Measurements from ENCODE around the gene HOXA6.

Gene HOXA6

DNA sequence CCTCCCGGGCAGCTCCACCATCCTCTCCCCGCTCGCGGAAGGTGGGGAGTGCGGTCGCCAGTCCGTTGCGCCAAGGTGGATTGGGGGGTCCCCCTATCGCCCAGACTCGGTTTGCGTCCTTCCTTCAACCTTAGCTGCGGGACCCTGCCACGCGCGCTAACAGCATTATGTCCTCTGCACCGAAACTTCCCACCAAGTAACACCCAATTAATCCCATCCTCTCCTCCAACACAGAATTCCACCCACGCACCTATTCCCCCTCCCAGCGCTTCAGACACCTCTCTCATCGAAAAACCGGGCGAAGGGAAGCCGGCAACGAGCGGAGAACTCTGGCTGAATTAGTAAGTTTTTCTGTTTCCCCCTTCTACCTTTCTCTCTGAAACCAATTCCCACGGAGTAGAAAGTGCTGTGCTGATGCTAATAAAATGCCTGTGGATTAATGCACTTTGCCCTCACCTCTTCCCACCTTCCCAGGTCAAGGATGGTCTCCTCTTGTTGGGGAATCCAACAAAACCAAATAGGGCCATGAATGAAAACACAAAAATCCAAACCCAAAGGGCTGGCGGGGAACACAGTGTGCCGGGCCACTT lies 3.9 kb upstream of the HOXA6 start:
- no peak overlapping the region for H3K27ac ChIP-seq
- no peaks in the 10 kb centered on the region for H3K36me3 ChIP-seq
- peaks cover 46 to 58% of the 10 kb centered on the region in 2 experiments for H3K4me1 ChIP-seq (ENCODE audit: control insufficient read depth in 1 of 2, insufficient read depth in 1 of 2, low read depth in 1 of 2, low read length in 1 of 2)
- no peaks in the 10 kb centered on the region for H3K9me3 ChIP-seq
- peak overlapping the region; percentile 3 to 62 for H3K4me3 ChIP-seq (ENCODE audit: low read depth in 1 of 2, low read length in 1 of 2)
- H3K27me3 ChIP-seq, result peaks cover 100% of the 10 kb centered on the region
- no peak for TF ChIP-seq CTCF (IDR thresholded peaks at IDR 0.05)

- H3K36me3 ChIP-seq, result no peaks in the 10 kb centered on the region
- peak overlapping the region; percentile 3 to 62 for H3K4me3 ChIP-seq (ENCODE audit: low read depth in 1 of 2, low read length in 1 of 2)
- H3K27me3 ChIP-seq, result peaks cover 100% of the 10 kb centered on the region
- H3K9me3 ChIP-seq, result no peaks in the 10 kb centered on the region
- no peak overlapping the region for H3K27ac ChIP-seq
- peaks cover 39 to 51% of the 10 kb centered on the region in 2 experiments for H3K4me1 ChIP-seq (ENCODE audit: control insufficient read depth in 1 of 2, insufficient read depth in 1 of 2, low read depth in 1 of 2, low read length in 1 of 2)
- TF ChIP-seq CTCF (IDR thresholded peaks at IDR 0.05), result peak; percentile 84
Measured at GRCh38 chr7:27150568-27151340, 3.2 kb upstream of the HOXA6 start.

GRCh38 chr7:27149842-27150567 lies 2.4 kb upstream of the HOXA6 start:
- H3K9me3 ChIP-seq, result no peaks in the 10 kb centered on the region
- no peaks in the 10 kb centered on the region for H3K36me3 ChIP-seq
- H3K4me1 ChIP-seq (ENCODE audit: control insufficient read depth in 1 of 2, insufficient read depth in 1 of 2, low read depth in 1 of 2, low read length in 1 of 2), result peaks cover 34 to 44% of the 10 kb centered on the region in 2 experiments
- H3K27ac ChIP-seq, result no peak overlapping the region
- TF ChIP-seq CTCF (IDR thresholded peaks at IDR 0.05), result no peak
- peak overlapping the region in 1 of 2 experiments; percentile 62 for H3K4me3 ChIP-seq (ENCODE audit: low read depth in 1 of 2, low read length in 1 of 2)
- peaks cover 100% of the 10 kb centered on the region for H3K27me3 ChIP-seq

- H3K36me3 ChIP-seq, result no peaks in the 10 kb centered on the region
- H3K9me3 ChIP-seq, result no peaks in the 10 kb centered on the region
- peaks cover 100% of the 10 kb centered on the region for H3K27me3 ChIP-seq
- peaks cover 34 to 41% of the 10 kb centered on the region in 2 experiments for H3K4me1 ChIP-seq (ENCODE audit: control insufficient read depth in 1 of 2, insufficient read depth in 1 of 2, low read depth in 1 of 2, low read length in 1 of 2)
- no peak overlapping the region for H3K27ac ChIP-seq
- no peak overlapping the region for H3K4me3 ChIP-seq (ENCODE audit: low read depth in 1 of 2, low read length in 1 of 2)
- no peak for TF ChIP-seq CTCF (IDR thresholded peaks at IDR 0.05)
Measured at GRCh38 chr7:27148756-27149641, 1.4 kb upstream of the HOXA6 start.
